GM23338 (cell line): ENCODE data around the gene RRP7A. TPM values are rescaled to one million over a fixed set of nuclear protein-coding genes. Genes with fewer than 3 reads are reported as not detected.
"Not testable (repeated sequence)": the region's sequence is repeated elsewhere in the genome, so short reads cannot be mapped to it uniquely, and the experiment has no call there.

Experiments used
- ATAC-seq: fragments of 200-7000 bp; cut with Tn5 transposase; 3 replicates; pipeline ENCODE4 v1.9.1; 2020
- DNase-seq: peaks from one replicate; pipeline ENCODE4 v3.0.0-alpha.2; 2015; ENCODE audit warnings: low spot score
- H2AFZ ChIP-seq: fragments of 200-600 bp; sonication (generic); 2 replicates; pipeline ENCODE4 v1.8.0; 2016; ENCODE audit warnings: antibody characterized with exemption, mild to moderate bottlenecking, moderate library complexity
- H3F3A ChIP-seq: fragments of 200-600 bp; sonication (generic); replicated peaks from 2 replicates; pipeline ENCODE4 v1.8.0; 2017; ENCODE audit warnings: antibody characterized with exemption, mixed run types, low read depth
- H3K27ac ChIP-seq: fragments of 200-600 bp; sonication (generic); 2 replicates; pipeline ENCODE4 v1.6.1; 2016; ENCODE audit warnings: low read depth
- H3K27me3 ChIP-seq: fragments of 200-600 bp; sonication (generic); 2 replicates; pipeline ENCODE4 v1.8.0; 2016; ENCODE audit warnings: mild to moderate bottlenecking, mixed run types, moderate library complexity; ENCODE audit not compliant: insufficient read depth
- H3K36me3 ChIP-seq: fragments of 200-600 bp; sonication (generic); 2 replicates; pipeline ENCODE4 v1.8.0; 2016; ENCODE audit warnings: mild to moderate bottlenecking; ENCODE audit not compliant: insufficient read depth
- H3K4me1 ChIP-seq: fragments of 200-600 bp; sonication (generic); 2 replicates; pipeline ENCODE4 v1.8.0; 2016; ENCODE audit warnings: mild to moderate bottlenecking, moderate library complexity; ENCODE audit not compliant: insufficient read depth
- H3K4me2 ChIP-seq: fragments of 200-600 bp; sonication (generic); 2 replicates; pipeline ENCODE4 v1.7.1; 2017; ENCODE audit warnings: mixed run types
- H3K4me3 ChIP-seq: fragments of 200-600 bp; sonication (generic); 2 replicates; pipeline ENCODE4 v1.6.1; 2016; ENCODE audit warnings: mixed run types
- H3K79me2 ChIP-seq: fragments of 200-600 bp; sonication (generic); replicated peaks from 2 replicates; pipeline ENCODE4 v1.8.0; 2017; ENCODE audit warnings: mild to moderate bottlenecking; ENCODE audit not compliant: insufficient read depth
- H3K9me2 ChIP-seq: fragments of 200-600 bp; sonication (generic); 2 replicates; pipeline ENCODE4 v1.8.0; 2017; ENCODE audit not compliant: insufficient read depth
- H4K20me1 ChIP-seq: fragments of 200-600 bp; sonication (generic); replicated peaks from 2 replicates; pipeline ENCODE4 v1.8.0; 2017; ENCODE audit warnings: mild to moderate bottlenecking; ENCODE audit not compliant: insufficient read depth
- H3K27ac Mint-ChIP-seq: 2 replicates; pipeline ENCODE4 v1.8.0; 2020; ENCODE audit warnings: inconsistent platforms, mild to moderate bottlenecking, moderate library complexity, mixed read lengths
- H3K27me3 Mint-ChIP-seq: 3 replicates; pipeline ENCODE4 v1.8.0; 2022; ENCODE audit warnings: low read depth, mild to moderate bottlenecking, moderate library complexity, mixed read lengths, inconsistent platforms; ENCODE audit not compliant: insufficient read depth, poor library complexity
- H3K36me3 Mint-ChIP-seq: 3 replicates; pipeline ENCODE4 v1.8.0; 2021; ENCODE audit warnings: low read depth, mild to moderate bottlenecking, inconsistent platforms, moderate library complexity, mixed read lengths
- H3K4me1 Mint-ChIP-seq: 3 replicates; pipeline ENCODE4 v1.8.0; 2020; ENCODE audit warnings: mild to moderate bottlenecking, inconsistent platforms, mixed read lengths
- H3K4me3 Mint-ChIP-seq: 3 replicates; pipeline ENCODE4 v1.8.0; 2021; ENCODE audit warnings: moderate library complexity, mild to moderate bottlenecking, inconsistent platforms, mixed read lengths
- H3K9me3 Mint-ChIP-seq: 3 replicates; pipeline ENCODE4 v1.8.0; 2020; ENCODE audit warnings: moderate library complexity, mild to moderate bottlenecking, inconsistent platforms, mixed read lengths
- CTCF ChIP-seq, 2 experiments: fragments of 200-600 bp in 1 of 2; sonication (generic) in 1 of 2; conservative IDR thresholded peaks; 2 replicates each; pipeline versions ENCODE4 v1.5.1 to v1.6.1; 2016 to 2017; ENCODE audit warnings: antibody characterized with exemption in 2 of 2, low read depth in 2 of 2, mild to moderate bottlenecking in 2 of 2, moderate library complexity in 1 of 2
- polyA plus RNA-seq: library from polyadenylated mRNA; unstranded; fragments of >200 nt; fragmentation: Nextera tagmentation; extraction: Ambion mirVana; gene quantifications from 2 replicates; pipeline ENCODE4 v1.2.1, GENCODE V29; 2016
- total RNA-seq: library from RNA; depleted of rRNA; stranded (reverse); fragments of >200 nt; shearing (Covaris generic); gene quantifications from 2 replicates; pipeline ENCODE4 v1.2.3, GENCODE V29; 2014

Gene RRP7A
- total and polyA plus RNA-seq, 2 experiments from 2014 or later = 48.1 to 59.2 TPM

- not testable (repeated sequence) for DNase-seq
These were observed 4.3 kb downstream of the RRP7A start for GRCh38 chr22:42515304-42515703.

GRCh38 chr22:42514331-42514730 lies 5.3 kb downstream of the RRP7A start:
- H3K9me3 Mint-ChIP-seq, H3K4me3 Mint-ChIP-seq, H3K36me3 ChIP-seq, H2AFZ ChIP-seq, DNase-seq, H4K20me1 ChIP-seq, H3K27ac ChIP-seq, ATAC-seq, H3K4me3 ChIP-seq, H3K4me2 ChIP-seq, H3K9me2 ChIP-seq, H3K27me3 ChIP-seq, H3K27ac Mint-ChIP-seq: not testable (repeated sequence)
- H3K4me1 Mint-ChIP-seq = peaks cover 29% of the 10 kb centered on the region
- peaks cover 49% of the 10 kb centered on the region for H3K36me3 Mint-ChIP-seq
- H3F3A ChIP-seq = peaks cover 28% of the 10 kb centered on the region
- H3K79me2 ChIP-seq = peaks cover 21% of the 10 kb centered on the region
- peaks cover 23% of the 10 kb centered on the region for H3K27me3 Mint-ChIP-seq
- H3K4me1 ChIP-seq = peaks cover 12% of the 10 kb centered on the region

More at GRCh38 chr22:42515304-42515703, 4.3 kb downstream of the RRP7A start:
- not testable (repeated sequence) for H3K4me3 Mint-ChIP-seq, H3K4me3 ChIP-seq, H3K9me2 ChIP-seq, H4K20me1 ChIP-seq, H3K27me3 ChIP-seq, H3K27ac ChIP-seq, H3K36me3 ChIP-seq, H3K27ac Mint-ChIP-seq, H3K9me3 Mint-ChIP-seq, ATAC-seq, H2AFZ ChIP-seq, H3K4me2 ChIP-seq
- Histone ChIP-seq H3K4me1 (peaks cover 18% of the 10 kb centered on the region), H3K79me2 (peaks cover 22% of the 10 kb centered on the region), H3F3A (peaks cover 28% of the 10 kb centered on the region)
- peaks cover 49% of the 10 kb centered on the region for H3K36me3 Mint-ChIP-seq
- H3K4me1 Mint-ChIP-seq = peaks cover 25% of the 10 kb centered on the region
- H3K27me3 Mint-ChIP-seq = peaks cover 17% of the 10 kb centered on the region

GRCh38 chr22:42512273-42512990 lies 7.2 kb downstream of the RRP7A start:
- H3K9me3 Mint-ChIP-seq, H4K20me1 ChIP-seq, H3K36me3 ChIP-seq, H3K27me3 ChIP-seq, H3K4me2 ChIP-seq, H3K4me3 Mint-ChIP-seq, H3K9me2 ChIP-seq, H2AFZ ChIP-seq, H3K4me3 ChIP-seq, H3K79me2 ChIP-seq: not testable (repeated sequence)
- Histone ChIP-seq H3K27ac (0 out of 2 replicates have a peak overlapping the region, but pooled peaks have one; percentile 63), H3K4me1 (peaks cover 15% of the 10 kb centered on the region), H3F3A (peaks cover 34% of the 10 kb centered on the region)
- Mint-ChIP-seq H3K27me3 (peaks cover 22% of the 10 kb centered on the region), H3K36me3 (peaks cover 40% of the 10 kb centered on the region), H3K4me1 (peaks cover 34% of the 10 kb centered on the region), H3K27ac (peak overlapping the region; percentile 83)
- ATAC-seq (peak; percentile 49), DNase-seq (peak; percentile 67)
- TF ChIP-seq CTCF (conservative IDR thresholded peaks at IDR 0.05; ENCODE audit: low read depth in 2 of 2) = peak; percentile 50 to 59
